Uterus (tissue), 4 donors: ENCODE data around the gene PACRG. TPM values are rescaled to one million over a fixed set of nuclear protein-coding genes. Genes with fewer than 3 reads are reported as not detected.

Experiments used
- DNase-seq, 2 donors: peaks; one replicate each; pipeline ENCODE4 v3.0.0-alpha.2; 2019 to 2020
- H3K27ac ChIP-seq, 2 donors: fragments of 200-600 bp; sonication (generic); 1 replicate in 1 of 2; 2 replicates in 1 of 2; pipeline ENCODE4 v1.5.1; 2016 to 2018
- H3K27me3 ChIP-seq, 2 donors: fragments of 200-600 bp; sonication (generic); one replicate each; pipeline ENCODE4 v1.5.1; 2018 to 2019; ENCODE audit warnings: control low read depth in 1 of 2
- H3K36me3 ChIP-seq, 2 donors: fragments of 200-600 bp; sonication (generic); one replicate each; pipeline ENCODE4 v1.5.1; 2019; ENCODE audit warnings: control low read depth in 1 of 2
- H3K4me1 ChIP-seq, 2 donors: fragments of 200-600 bp; sonication (generic); one replicate each; pipeline ENCODE4 v1.5.1; 2018 to 2019; ENCODE audit warnings: control low read depth in 1 of 2
- H3K4me3 ChIP-seq, 2 donors: fragments of 200-600 bp; sonication (generic); 1 replicate in 1 of 2; 2 replicates in 1 of 2; pipeline ENCODE4 v1.5.1; 2018 to 2019; ENCODE audit warnings: mild to moderate bottlenecking in 1 of 2
- H3K9me3 ChIP-seq, 2 donors: fragments of 200-600 bp; sonication (generic); one replicate each; pipeline ENCODE4 v1.5.1; 2019; ENCODE audit warnings: control low read depth in 1 of 2
- POLR2A ChIP-seq, 2 donors: fragments of 450-650 bp; IDR thresholded peaks; one replicate each; pipeline ENCODE4 v1.6.1; 2016; ENCODE audit warnings: antibody characterized with exemption in 2 of 2, mild to moderate bottlenecking in 1 of 2, moderate library complexity in 1 of 2
- intact Hi-C: fragments of 100-400 bp; cut with DNase I; formaldehyde crosslinking; loops from one replicate; pipeline ENCODE4 v1.15.1; 2023; ENCODE audit warnings: low total_unique reads
- total RNA-seq, 4 donors: library from RNA; depleted of rRNA in 3 of 4; stranded (reverse); fragments of >200 nt in 3 of 4; gene quantifications; one replicate each; pipeline versions ENCODE4 v1.1.0 to v1.2.4, GENCODE V29; 2014 to 2023
- TF ChIP-seq, protein P1 (sequence below), 4 experiments: fragments of 200-600 bp in 2 of 4; fragments of 450-650 bp in 2 of 4; sonication (generic) in 2 of 4; IDR thresholded peaks; one replicate each; pipeline ENCODE4 v1.5.1; 2016 to 2019; ENCODE audit warnings: antibody characterized with exemption in 4 of 4, mild to moderate bottlenecking in 2 of 4, moderate library complexity in 1 of 4
- donor health status: DM: yes; HTN: yes; CAD: no.

PACRG gene
- total RNA-seq, 4 donors from 2014 or later = 4.6 to 12.3 (median 7.5) TPM

DNA sequence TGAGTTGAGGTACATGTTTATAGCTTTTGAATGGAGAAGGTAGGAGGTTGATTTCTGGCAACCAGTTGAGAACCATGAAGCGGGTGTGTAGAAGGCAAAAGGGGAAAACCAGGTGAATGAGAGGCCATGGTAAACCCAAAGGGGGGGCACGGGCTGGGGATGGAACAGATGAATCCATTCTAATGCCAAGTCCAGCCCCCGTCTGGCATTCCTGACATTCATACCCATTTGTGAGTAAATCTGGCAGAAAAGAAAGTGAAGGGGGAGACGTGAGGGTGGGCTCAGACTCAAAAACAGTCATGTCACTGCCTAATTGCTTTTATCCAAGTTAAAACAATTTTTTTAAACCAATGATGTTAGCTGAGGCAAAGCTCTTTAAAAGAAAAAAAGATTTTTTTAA is 513.9 kb downstream of the PACRG start:
- intact Hi-C loops = no loop called here
- Histone ChIP-seq H3K27me3 (no peaks in the 10 kb centered on the region), H3K4me3 (no peak overlapping the region), H3K36me3 (no peaks in the 10 kb centered on the region), H3K9me3 (no peaks in the 10 kb centered on the region), H3K27ac (no peak overlapping the region), H3K4me1 (no peaks in the 10 kb centered on the region)
- TF ChIP-seq, protein P1, sequence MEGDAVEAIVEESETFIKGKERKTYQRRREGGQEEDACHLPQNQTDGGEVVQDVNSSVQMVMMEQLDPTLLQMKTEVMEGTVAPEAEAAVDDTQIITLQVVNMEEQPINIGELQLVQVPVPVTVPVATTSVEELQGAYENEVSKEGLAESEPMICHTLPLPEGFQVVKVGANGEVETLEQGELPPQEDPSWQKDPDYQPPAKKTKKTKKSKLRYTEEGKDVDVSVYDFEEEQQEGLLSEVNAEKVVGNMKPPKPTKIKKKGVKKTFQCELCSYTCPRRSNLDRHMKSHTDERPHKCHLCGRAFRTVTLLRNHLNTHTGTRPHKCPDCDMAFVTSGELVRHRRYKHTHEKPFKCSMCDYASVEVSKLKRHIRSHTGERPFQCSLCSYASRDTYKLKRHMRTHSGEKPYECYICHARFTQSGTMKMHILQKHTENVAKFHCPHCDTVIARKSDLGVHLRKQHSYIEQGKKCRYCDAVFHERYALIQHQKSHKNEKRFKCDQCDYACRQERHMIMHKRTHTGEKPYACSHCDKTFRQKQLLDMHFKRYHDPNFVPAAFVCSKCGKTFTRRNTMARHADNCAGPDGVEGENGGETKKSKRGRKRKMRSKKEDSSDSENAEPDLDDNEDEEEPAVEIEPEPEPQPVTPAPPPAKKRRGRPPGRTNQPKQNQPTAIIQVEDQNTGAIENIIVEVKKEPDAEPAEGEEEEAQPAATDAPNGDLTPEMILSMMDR (IDR thresholded peaks at IDR 0.05) = no peak
- TF ChIP-seq POLR2A (IDR thresholded peaks at IDR 0.05) = no peak
- DNase-seq = no peak

DNA sequence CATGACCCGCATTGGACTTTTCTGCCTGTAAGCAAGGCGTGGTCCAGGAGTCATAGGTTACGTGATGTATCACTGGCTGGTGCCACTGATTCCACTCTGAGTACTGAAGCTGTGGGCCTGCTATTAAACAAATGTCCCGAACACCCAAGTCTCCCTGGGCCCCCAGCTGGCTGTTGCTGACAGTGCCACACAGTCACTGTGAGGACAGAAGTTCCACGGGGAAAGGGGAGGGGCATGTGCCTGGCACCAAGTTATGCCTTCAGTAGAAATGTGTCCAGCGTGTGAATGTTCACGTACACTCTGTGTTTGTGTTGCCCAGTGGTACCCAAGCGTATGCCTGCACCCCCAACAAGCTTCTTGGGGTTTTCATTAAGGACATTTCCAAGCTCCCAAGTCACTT is 515.3 kb downstream of the PACRG start:
- Histone ChIP-seq H3K4me1 (no peaks in the 10 kb centered on the region), H3K27me3 (no peaks in the 10 kb centered on the region), H3K36me3 (no peaks in the 10 kb centered on the region), H3K27ac (no peak overlapping the region), H3K4me3 (no peak overlapping the region), H3K9me3 (no peaks in the 10 kb centered on the region)
- DNase-seq = no peak
- TF ChIP-seq POLR2A (IDR thresholded peaks at IDR 0.05) = no peak
- TF ChIP-seq, protein P1 (IDR thresholded peaks at IDR 0.05) = no peak
- intact Hi-C loops = no loop called here

DNA sequence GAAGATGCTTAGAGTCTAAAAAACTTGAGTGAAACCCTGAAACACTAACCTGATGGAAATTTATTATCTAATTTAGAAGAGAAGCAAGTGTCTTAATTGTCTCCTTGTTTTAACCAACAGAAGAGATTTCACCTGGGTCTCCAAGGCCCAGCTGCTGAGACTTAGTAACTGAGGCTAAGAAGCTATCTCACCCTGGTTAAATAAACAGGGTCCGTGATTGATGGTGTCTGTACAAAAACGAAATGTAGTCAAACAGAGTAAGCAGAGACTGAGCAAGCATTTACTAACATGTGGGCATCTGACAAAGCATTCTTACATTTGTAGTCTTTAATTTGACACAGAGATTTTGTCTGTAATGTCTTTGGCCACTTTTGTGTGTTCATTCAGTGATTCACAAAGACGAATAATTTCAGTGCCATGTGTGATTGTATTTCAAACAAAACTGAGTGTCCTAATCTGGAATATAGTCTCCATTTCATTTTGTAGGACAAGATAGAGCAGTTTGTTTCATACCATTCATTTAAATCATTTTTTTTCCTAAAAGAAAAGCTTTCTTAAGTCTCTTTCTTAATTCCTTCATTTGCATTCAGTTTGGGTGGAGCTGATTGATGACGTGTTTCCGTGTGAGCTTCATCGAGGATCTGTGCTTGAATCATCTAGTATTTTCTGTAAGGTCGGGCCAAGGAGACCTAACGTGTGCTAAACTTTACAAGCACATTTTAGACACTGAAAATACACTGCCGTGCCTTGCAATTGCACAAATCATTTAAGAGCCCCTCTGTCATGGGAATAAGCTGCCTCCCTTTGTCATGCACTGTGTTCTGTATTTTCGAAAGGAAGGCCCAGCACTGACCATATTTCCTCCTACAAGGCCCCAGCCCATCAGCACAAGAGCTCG is 516.2 kb downstream of the PACRG start:
- intact Hi-C loops = no loop called here
- no peaks in the 10 kb centered on the region for H3K36me3 ChIP-seq
- TF ChIP-seq, protein P1 (IDR thresholded peaks at IDR 0.05) = no peak
- no peak for TF ChIP-seq POLR2A (IDR thresholded peaks at IDR 0.05)
- H3K27ac ChIP-seq = no peak overlapping the region
- H3K9me3 ChIP-seq = no peaks in the 10 kb centered on the region
- no peak for DNase-seq
- H3K4me1 ChIP-seq = no peaks in the 10 kb centered on the region
- no peak overlapping the region for H3K4me3 ChIP-seq
- no peaks in the 10 kb centered on the region for H3K27me3 ChIP-seq

DNA sequence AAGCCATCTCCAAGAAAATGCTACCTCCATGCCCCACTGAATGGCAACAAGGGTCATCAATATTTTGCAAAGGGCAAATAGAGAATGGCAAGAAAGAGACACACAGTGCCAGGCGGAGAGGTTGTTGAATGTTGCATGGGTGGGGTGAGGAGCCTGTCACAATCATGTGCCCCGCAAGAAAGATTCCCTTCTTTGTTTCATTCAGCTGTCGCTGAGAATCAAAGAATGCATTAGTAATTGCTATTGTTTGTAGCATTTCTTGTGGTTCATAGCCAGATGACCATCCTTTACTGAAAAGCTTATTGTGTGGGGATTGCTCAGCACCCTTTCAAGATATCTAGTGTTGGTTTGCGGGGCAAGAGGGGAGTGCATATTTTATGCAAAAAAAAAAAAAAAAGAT is 520.3 kb downstream of the PACRG start:
- no peaks in the 10 kb centered on the region for H3K4me1 ChIP-seq

DNA sequence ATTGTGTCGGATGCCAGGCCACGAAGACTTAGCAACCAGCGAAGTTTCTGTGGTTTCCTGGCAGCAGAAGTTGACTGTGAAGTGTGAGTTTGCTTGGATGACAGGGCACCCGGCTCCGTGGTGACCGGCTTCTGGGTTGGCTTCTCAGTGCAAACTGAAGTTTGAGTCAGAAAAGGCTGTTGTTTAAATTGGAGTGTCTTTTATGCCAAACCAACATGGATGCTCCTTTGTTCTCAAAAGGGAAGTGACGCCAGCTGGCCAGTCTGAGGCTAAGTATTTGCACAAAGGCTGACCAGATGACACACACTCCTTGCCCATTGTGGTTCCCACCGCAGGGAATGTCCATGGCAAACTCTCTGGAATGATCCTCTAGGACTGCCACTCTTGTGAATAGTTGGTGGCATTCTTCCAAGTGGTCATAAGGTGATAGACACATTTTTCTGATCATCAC is 521.9 kb downstream of the PACRG start:
- intact Hi-C loops = no loop called here
- Histone ChIP-seq H3K27ac (no peak overlapping the region), H3K4me1 (no peaks in the 10 kb centered on the region), H3K4me3 (no peak overlapping the region), H3K36me3 (no peaks in the 10 kb centered on the region), H3K27me3 (no peaks in the 10 kb centered on the region), H3K9me3 (no peaks in the 10 kb centered on the region)
- DNase-seq = no peak
- TF ChIP-seq, protein P1 (IDR thresholded peaks at IDR 0.05) = no peak
- TF ChIP-seq POLR2A (IDR thresholded peaks at IDR 0.05) = no peak

More for the DNA sequence above, 520.3 kb downstream of the PACRG start:
- no peaks in the 10 kb centered on the region for H3K9me3 ChIP-seq
- no peak for DNase-seq
- no peak overlapping the region for H3K27ac ChIP-seq
- no peaks in the 10 kb centered on the region for H3K36me3 ChIP-seq
- no peak overlapping the region for H3K4me3 ChIP-seq
- TF ChIP-seq, protein P1 (IDR thresholded peaks at IDR 0.05) = no peak
- no peak for TF ChIP-seq POLR2A (IDR thresholded peaks at IDR 0.05)
- intact Hi-C loops = no loop called here
- no peaks in the 10 kb centered on the region for H3K27me3 ChIP-seq
